GM21717 (cell line): ENCODE data around the gene PCDH15.
A peak's percentile ranks its signal among the peaks of the same experiment; 100 is the strongest.

Experiments used
- ATAC-seq: cut with Tn5 transposase; IDR thresholded peaks from one replicate; pipeline ENCODE4 v1.9.1; 2021; ENCODE audit warnings: mild to moderate bottlenecking, moderate library complexity; ENCODE audit not compliant: unreplicated experiment

PCDH15 gene

DNA sequence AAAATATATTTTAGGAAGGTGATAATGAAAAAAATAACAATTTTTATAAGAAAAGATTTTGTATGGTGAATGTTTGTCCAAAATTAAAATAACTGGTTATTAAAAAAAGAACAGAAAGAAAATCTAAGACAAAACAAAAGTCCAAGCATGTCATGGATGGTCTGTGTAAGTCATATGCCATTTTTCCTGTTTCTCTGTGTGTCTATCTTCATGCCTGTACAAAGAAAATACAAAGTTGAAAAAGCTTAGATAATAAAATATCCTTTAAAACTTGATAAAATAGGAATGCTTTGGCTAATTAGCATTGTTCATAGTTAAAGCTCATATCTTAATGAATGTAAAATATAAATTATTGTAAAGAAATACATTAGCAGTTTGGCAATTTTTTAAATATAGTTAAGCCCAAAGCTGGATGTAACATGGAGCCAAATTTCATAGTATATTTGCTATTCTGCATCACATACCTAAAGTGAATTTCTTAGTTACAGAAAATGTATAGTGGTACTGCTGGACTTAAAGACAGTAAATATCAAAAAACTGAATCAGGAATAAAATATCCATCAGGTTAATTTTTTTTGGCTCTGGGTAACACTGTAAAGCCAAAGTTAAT is 661.1 kb downstream of the PCDH15 start:
- no peak for ATAC-seq

DNA sequence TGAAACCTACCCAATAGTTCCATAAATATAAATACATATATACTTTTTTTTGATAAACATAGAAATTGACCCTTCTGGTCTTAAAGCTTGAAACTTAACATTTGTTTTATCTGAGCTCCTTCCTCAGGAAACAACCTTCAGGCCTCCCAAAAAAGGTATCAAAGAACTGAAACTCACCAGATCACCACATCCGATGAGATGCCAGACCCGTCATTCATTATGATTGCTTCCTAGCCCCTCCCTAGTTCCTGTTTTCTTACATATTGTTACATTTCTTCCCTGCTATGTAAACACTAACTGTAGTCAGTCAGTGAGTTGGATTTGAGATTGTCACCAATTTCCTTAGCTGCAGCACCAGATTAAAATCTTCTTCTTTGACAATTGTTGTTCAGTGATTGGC is 663.6 kb downstream of the PCDH15 start:
- ATAC-seq: no peak

DNA sequence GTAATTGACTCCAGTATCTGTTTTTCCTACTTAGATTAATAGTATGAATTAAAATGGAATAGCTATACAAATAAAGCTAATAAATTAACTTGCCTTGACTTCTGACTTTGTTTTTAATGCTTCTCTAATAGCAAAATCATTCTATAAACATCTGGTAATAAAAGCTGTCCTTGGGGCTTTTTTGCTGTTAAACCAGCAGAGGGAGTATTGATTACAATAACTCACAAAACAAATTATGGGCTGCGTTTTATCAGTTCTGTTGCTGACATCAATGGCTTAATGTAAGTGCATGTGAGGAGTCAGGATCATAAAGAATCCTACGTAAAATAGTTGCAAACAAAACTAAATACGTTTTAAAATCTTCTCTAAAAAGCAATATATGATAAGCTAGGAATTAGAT is 667.8 kb downstream of the PCDH15 start:
- no peak for ATAC-seq

DNA sequence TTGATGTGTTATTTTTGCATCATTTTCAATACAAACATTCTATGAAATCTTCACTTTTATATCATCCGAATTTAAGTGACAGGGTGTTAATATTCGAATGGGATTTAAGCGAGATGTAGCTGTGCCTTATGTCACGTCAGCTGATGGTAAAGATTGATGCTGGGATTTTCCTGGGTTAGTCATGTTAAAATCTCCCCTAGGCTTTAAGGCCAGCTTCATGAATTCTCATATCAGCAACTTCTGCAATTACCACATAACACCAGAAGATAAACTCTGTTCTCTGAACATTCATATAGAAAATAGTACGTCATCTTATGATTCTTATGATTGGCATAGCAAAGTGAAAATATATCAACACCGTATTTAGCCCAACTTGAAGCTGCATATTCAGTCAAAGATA is 669.2 kb downstream of the PCDH15 start:
- ATAC-seq: peak; percentile 74

DNA sequence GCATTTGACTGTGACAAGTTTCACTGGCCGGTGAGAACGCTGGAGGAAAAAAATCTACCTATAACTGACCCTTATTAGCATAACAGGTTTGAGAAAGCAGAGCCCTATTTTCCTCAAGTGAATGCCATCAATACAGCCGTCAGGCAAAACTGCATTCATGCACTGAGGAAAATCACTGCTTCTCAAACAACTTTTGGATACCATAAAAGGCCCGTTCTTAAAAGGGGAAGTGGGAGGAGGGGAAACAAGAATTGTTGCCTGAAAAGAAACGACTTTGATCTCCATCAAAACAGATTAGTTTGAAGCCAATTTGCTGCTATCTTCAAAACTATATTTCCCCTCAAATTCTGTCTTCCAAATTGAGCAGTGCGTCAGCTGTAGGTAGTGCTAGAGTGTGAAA is 670.6 kb downstream of the PCDH15 start:
- ATAC-seq: no peak

DNA sequence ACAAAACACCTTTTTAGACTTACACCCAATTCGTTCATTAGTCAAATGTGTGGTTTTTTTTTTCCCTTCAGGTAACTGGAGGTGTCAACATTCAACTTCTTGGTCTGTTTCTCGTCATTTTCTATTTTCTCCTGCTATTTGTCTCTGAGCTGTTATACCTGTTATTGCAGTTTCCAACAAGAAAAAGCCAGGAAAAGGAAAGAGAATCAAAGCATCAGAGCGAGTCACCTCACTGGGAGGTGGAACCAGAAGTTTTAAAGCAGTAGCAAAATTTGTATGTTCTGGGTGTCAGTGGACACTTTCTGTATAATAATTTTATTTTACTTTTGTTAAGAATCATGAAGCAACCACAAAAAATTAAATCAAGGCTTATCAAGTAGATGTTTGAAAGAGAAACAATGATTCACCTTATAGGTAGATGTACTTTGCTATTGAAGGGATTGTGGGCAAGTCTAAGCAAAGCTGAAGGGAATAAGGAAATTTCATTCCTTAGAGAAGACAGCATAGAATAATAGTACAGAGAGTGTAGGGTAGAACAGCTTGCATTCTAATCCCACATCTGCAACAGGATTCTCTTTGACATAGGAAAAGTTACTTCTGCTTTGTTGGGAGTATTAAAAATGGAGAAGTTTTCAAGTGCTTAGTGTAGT is 675.8 kb downstream of the PCDH15 start:
- no peak for ATAC-seq

DNA sequence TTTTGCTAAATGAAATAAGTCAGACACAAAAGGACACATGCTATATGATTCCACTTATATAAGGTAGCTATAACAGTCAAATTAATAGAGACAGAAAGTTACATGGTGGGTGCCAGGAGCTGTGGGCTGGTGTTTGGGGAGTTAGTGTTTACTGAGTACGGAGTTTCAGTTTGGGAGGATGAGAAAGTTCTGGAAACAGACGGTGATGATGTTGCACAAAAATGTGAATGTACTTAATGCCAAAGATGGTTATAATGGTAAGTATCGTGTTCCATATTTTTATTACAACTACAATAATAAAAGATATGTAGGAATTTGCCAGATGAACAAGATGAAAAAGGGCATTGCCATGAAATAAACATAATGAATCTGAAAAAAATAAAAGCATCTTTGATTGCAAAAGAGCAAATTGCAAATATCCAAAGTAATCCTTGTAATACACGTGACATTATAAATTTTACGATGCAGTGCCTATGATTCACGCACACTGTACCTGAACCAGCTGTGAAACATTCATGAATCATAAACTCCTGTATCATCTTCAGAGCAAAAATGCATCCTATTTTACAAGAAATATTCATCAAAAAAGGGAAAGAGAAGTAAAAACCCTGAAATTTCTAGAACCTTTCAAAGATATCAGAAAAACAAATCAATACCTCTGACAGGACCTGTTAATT is 676.7 kb downstream of the PCDH15 start:
- no peak for ATAC-seq

DNA sequence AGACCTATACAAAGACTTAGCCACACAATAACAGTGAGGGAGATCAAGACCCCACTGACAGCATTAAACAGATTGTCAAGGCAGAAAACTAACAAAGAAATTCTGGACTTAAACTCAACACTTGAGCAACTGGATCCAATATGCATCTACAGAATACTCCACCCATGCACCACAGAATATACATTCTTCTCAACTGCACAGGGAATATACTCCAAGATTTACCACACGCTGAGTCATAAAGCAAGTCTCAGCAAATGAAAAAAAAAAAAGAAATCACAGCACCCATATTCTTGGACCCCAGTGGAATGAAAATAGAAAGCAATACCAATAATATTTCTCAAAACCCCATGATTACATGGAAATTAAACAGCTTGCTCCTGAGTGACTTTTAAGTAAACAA is 680.2 kb downstream of the PCDH15 start:
- no peak for ATAC-seq

DNA sequence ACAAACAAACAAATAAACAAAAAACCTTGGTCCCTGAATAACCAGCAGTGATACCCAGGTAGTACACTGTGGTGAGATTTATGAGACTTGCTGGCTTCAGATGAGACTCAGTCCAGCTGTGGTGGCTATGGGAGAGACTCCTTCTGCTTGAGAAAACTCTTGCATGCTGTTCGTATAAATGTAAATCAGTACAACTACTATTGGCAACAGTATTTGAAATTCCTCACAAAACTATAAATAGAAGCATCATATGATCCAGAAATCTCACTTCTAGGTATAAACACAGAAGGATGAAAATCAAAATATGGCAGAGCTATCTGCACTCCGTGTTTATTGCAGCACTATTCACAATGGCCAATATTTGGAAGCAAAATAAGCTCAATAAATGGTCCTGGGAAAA is 692.1 kb downstream of the PCDH15 start:
- no peak for ATAC-seq

DNA sequence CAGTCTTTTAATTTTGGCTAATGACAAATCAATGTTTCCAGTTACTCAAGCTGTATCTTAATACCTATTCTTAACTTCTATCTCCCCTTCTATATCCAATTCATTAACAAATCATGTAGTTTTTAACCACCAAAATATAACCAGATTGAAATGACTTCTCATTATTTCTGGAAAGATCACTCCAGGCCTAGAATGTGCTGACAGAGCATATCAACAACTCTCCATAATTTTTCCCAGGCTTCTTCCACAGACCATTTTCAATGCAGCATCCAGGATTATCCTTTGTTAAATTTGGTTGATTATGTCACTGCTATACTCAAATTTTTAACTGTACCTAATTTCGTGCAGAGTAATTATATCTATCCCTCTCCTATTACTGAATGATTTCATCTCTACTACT is 704.1 kb downstream of the PCDH15 start:
- no peak for ATAC-seq

DNA sequence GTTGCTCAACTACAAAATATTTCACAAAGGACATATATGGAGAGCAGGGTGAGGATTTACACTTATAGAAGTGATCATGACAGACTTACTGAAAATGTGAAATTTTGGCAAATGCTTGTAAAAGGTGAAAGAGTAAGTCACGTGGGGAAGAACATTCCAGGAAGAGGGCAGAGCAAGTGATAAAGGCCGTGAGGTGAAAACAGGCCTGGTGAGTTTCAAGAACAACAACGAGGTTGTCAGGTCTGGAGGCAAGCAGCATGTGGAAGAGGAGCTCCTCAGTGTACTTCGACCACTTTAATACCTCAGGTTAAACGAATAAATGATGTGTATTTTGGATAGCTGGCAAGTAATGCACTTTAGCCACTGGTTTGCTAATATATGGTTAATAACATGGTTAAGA is 706.7 kb downstream of the PCDH15 start:
- no peak for ATAC-seq

DNA sequence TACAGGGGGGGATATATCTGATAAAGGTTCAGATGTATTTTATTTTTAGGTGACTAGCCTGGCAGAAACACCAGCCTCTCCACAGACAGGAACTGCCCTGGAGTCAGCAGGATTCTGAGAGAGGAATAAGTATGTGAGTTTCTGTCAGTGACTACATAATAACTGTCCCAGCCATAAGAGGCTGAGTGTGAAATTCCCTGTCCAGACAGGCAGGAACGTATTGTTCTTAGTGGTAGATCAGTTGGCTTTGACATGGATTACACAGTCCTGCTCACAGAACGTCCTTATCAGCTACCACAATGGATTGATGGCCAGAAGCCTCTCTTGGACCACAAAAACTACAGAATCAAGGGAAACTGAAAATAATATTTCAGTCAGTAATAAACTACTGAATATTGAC is 709.8 kb downstream of the PCDH15 start:
- no peak for ATAC-seq

DNA sequence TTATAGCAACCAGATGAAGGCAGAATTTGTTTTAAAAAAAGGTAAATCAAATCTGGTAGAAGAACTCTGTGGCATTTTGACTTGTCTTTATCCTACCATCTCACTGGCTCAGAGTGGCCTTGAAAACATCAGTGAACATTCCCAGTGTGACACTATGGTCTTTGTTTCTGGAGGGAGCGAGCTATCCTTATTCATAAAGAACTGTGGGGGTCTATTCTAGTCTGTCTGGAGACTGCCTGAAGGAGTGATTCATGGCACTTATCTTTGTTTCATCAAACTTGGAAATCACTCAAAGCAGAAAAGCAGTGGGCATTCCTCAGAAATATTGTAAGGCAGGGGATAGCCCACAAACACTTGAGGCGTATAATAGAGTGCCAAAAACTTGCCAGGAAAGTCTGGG is 719.1 kb downstream of the PCDH15 start:
- ATAC-seq: no peak

DNA sequence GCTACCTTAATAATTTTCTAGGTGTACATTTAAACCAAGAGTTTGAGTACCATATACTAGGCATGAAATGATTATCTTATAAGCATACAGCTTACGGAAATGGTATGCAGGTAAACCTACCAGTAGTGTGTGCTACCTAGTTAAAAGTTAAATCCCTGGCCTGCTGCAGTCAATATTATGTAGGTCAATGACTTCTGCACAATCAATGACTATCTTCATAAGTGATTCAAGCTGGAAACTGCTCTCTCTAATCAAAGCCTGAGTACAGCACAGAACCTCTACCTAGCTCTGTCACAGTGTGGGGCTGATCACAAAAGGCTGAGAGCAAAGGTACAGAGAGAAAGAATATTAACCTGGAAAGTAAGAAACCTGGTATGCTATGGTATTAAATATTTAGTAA is 733.7 kb downstream of the PCDH15 start:
- ATAC-seq: no peak

DNA sequence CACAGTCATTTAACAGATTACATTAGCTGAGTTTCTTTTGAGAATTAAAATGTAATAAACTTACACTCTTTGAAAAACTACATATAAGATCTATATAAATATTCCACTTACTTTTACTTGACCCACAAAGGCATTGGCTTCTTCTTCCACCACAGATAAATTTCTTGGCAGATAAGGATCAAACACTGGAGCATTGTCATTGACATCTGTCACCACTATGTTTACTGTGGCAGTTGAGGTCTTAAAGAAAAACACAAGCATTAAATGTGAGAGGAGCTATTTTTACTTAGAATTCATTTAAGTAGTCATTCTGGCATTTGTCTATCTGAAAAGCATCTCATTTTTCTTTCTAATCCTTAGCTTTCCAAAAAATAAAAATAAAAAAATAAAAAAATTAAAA is 734.4 kb downstream of the PCDH15 start:
- ATAC-seq: no peak

DNA sequence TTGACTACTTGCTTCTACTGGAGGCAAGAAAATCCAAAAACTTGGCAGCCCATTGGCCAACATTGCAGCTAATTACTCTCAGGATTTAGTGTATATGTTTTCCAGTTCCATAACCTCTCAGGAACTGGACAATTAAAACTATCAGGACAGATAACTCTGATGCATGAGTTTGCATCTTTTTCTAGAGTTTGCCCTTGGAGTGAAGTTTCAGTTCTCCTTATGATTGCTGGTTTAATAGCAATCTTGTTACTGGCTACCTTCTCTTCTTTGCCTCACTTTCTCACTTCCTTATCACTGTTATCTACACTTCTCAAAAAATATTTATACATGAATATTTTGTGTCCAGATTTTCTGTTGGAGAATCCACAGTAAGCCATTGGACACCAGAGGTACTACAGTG is 735.9 kb downstream of the PCDH15 start:
- ATAC-seq: no peak

DNA sequence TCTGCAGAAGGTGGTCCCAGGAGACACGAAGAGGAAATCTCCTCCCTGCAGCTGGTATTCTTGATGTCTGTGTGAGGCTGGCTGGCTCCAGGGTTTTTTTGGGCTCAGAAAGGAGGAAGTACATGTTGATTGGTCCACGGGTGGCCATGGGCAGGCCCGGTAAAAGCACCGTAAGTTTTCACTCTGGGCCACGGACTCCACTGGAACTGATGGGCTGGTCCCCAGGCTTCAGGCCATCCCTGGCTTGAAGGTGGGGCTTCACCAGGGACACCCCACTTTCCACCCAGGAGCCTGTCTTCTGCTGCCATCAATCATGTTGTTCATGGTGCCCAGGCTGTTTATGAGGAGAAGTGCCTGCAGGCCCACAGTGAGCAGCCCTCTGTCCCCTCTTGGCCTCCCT is 736.8 kb downstream of the PCDH15 start:
- no peak for ATAC-seq

DNA sequence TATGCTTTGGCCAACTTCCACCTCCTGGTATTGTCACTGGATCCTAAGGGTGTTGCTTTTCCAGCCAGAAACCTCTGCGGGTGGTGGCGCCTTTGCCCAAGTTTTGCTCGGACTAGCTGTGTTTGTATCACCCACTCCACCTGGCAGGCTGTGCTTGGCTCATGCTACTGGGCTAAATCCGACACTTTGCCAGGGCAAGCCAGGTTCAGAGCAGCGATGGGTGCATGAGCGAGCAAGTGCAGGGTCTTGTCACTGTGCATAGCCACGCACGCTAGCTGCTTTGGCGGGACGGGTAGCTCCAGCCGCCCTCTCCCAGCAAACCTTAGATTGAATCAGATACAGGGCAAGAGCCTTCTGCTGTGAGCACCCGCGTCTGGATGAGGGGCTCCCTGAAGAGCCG is 737.5 kb downstream of the PCDH15 start:
- ATAC-seq: no peak

DNA sequence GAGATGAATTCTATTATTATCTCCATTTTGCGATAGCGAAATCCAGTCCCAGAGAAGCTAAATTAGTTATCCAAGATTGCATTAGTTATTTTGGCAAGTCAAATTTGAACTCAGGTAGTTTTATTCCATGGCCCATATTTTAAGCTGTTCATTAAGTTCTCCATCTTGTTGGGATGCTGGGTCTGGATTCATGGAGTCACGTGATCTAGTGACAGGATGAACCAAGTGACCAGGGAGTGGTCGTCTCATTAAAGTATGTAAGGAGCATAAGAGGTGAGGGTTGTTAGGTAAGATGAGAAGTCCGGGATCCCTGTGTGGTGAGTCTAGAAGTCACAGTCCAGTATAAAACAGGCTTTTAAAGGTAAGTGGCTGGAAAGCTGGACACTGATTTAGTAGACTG is 740.5 kb downstream of the PCDH15 start:
- no peak for ATAC-seq

DNA sequence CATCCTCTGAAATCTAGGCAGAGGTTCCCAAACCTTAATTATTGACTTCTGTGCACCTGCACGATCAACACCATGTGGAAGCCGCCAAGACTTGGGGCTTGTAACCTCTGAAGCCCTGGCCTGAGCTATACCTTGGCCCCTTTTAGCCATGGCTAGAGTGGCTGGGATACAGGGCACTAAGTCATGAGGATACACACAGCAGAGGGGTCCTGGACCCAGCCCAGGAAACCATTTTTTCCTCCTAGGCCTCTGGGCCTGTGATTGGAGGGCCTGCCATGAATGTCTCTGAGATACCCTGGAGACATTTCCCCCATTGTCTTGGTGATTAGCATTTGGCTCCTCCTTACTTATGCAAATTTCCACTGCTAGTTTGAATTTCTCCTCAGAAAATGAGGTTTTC is 743.7 kb downstream of the PCDH15 start:
- no peak for ATAC-seq

DNA sequence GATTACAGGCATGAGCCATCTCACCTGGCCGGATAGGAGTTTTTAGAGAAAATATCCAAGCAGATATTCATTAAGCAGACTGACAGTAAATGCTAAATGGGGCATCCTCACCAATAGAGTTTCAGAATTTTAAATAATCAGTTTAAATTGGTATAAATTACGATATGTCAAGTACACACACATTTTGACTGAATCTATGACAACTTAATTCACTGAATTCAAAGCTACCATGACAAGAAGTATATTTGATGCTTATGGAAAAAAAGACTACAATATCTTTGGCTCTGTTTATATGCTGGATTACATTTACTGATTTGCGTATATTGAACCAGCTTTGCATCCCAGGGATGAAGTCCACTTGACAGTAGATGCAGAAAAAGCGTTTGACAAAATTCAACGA is 774.7 kb downstream of the PCDH15 start:
- ATAC-seq: no peak

DNA sequence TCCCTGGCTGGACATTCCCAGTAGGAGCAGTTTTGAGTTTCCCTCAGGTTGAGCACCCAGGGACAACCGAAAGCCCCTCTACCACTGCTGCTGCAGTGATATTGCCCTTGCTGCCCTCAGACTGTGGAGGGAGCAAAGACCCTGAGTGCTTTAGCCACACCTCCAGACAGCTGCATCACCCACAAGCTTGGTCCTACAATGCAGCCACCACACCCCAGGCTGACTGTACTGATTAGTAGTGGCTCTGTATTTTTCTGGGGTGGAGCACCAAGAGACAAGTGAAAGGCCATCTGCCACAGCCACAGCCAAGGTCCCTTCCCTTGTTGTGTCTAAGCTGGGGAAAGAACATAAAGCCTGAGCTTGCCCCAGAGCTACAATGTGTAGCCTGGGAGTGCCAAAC is 789.9 kb downstream of the PCDH15 start:
- no peak for ATAC-seq
